ENCODE measurements around the gene KLHL33.
A peak's percentile ranks its signal among the peaks of the same experiment; 100 is the strongest.
"Not testable (repeated sequence)": the region's sequence is repeated elsewhere in the genome, so short reads cannot be mapped to it uniquely, and the experiment has no call there.

KLHL33 gene

DNA sequence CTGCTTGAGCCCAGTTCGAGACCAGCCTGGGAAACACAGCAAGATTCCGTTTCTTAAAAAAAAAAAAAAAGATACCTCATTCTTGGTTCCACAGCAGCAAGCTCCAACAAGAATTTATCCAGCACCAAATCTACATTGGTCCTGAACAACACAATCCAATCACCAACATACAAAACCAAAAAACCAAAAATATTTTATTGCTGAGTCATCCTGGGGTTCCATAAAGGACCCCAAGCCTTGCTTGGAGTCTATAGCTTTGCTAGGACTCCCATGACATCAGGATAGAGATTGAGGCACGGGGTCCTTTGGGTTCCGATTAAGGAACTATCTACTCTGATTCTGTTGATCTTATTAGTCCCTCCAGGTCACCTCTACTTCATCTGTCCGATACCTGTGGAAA lies 10.9 kb upstream of the KLHL33 start:
- no peak for TF ChIP-seq TAF1 (IDR thresholded peaks at IDR 0.05; ENCODE audit: low read depth, low read length)
- TF ChIP-seq POLR2AphosphoS5 (IDR thresholded peaks at IDR 0.05; ENCODE audit: low read depth, low read length), result no peak
- no peak for TF ChIP-seq SPI1 (IDR thresholded peaks at IDR 0.05; ENCODE audit: low read depth, low read length)
- TF ChIP-seq POLR2A (IDR thresholded peaks at IDR 0.05; ENCODE audit: low read depth, low read length), result no peak
- TF ChIP-seq POU2F2 (IDR thresholded peaks at IDR 0.05; ENCODE audit: low read depth, low read length), result no peak
- no peak for TF ChIP-seq PAX5 (IDR thresholded peaks at IDR 0.05; ENCODE audit: insufficient read depth, low read length, severe bottlenecking)
- no peak for FAIRE-seq

DNA sequence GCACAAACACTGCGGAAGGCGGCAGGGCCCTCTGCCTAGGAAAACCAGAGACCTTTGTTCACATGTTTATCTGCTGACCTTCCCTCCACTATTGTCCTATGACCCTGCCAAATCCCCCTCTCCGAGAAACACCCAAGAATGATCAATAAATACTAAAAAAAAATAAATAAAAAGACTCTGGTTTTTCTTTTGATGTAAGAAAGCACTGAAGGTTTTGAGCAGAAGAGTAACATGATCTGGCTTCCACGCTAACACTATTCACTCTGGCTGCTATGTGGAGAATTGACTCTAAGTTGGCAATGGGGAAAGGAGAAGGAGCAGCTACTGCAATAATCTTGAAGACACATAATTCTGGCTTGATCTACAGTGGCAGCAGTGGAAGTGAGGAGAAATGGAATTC lies 7.7 kb upstream of the KLHL33 start:
- FAIRE-seq; DNase-seq (ENCODE audit: insufficient read length, low spot score): not testable (repeated sequence)

More for the DNA sequence above, 10.9 kb upstream of the KLHL33 start:
- DNase-seq (ENCODE audit: insufficient read length, low spot score), result no peak

GRCh38 chr14:20441461-20441860 lies 5.5 kb upstream of the KLHL33 start:
- TF ChIP-seq SPI1 (IDR thresholded peaks at IDR 0.05; ENCODE audit: low read depth, low read length) (no peak), PAX5 (IDR thresholded peaks at IDR 0.05; ENCODE audit: insufficient read depth, low read length, severe bottlenecking) (no peak), TAF1 (IDR thresholded peaks at IDR 0.05; ENCODE audit: low read depth, low read length) (no peak), POLR2AphosphoS5 (IDR thresholded peaks at IDR 0.05; ENCODE audit: low read depth, low read length) (no peak), POLR2A (IDR thresholded peaks at IDR 0.05; ENCODE audit: low read depth, low read length) (no peak), POU2F2 (IDR thresholded peaks at IDR 0.05; ENCODE audit: low read depth, low read length) (no peak)
- FAIRE-seq (no peak), DNase-seq (ENCODE audit: insufficient read length, low spot score) (no peak)

DNA sequence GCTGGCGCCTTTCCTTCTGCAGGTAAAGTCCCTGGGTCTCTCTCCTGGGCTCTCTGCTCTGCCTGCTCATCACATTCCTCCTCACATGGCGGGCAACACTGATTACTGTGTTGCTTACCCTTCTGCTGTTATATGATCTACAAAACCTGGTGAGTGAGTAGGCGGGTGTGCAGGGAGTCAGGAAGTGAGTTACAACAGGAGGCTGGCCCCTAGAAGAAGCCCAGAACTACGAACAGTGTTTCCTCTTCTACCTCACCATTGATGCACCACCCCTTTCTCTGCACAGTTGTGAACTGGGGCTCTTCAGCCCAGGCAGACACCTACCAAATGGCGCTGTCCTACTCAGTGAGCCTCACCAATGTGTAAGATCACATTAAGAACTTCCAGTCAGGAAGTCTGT lies 4.9 kb upstream of the KLHL33 start:
- TF ChIP-seq TAF1 (IDR thresholded peaks at IDR 0.05; ENCODE audit: low read depth, low read length) (no peak), PAX5 (IDR thresholded peaks at IDR 0.05; ENCODE audit: insufficient read depth, low read length, severe bottlenecking) (no peak), SPI1 (IDR thresholded peaks at IDR 0.05; ENCODE audit: low read depth, low read length) (no peak), POLR2A (IDR thresholded peaks at IDR 0.05; ENCODE audit: low read depth, low read length) (no peak), POLR2AphosphoS5 (IDR thresholded peaks at IDR 0.05; ENCODE audit: low read depth, low read length) (no peak)
- FAIRE-seq, result no peak
- no peak for DNase-seq (ENCODE audit: insufficient read length, low spot score)

GRCh38 chr14:20440465-20440864 lies 4.5 kb upstream of the KLHL33 start:
- DNase-seq (ENCODE audit: insufficient read length, low spot score) (no peak), FAIRE-seq (no peak)
- TF ChIP-seq POLR2A (IDR thresholded peaks at IDR 0.05; ENCODE audit: low read depth, low read length) (no peak), SPI1 (IDR thresholded peaks at IDR 0.05; ENCODE audit: low read depth, low read length) (no peak), TAF1 (IDR thresholded peaks at IDR 0.05; ENCODE audit: low read depth, low read length) (no peak)

GRCh38 chr14:20438664-20439063 lies 2.7 kb upstream of the KLHL33 start:
- no peak for DNase-seq (ENCODE audit: insufficient read length, low spot score)
- TF ChIP-seq PAX5 (IDR thresholded peaks at IDR 0.05; ENCODE audit: insufficient read depth, low read length, severe bottlenecking), result no peak
- TF ChIP-seq SPI1 (IDR thresholded peaks at IDR 0.05; ENCODE audit: low read depth, low read length), result peak; percentile 86
- TF ChIP-seq TAF1 (IDR thresholded peaks at IDR 0.05; ENCODE audit: low read depth, low read length), result no peak
- FAIRE-seq, result peak; percentile 56

DNA sequence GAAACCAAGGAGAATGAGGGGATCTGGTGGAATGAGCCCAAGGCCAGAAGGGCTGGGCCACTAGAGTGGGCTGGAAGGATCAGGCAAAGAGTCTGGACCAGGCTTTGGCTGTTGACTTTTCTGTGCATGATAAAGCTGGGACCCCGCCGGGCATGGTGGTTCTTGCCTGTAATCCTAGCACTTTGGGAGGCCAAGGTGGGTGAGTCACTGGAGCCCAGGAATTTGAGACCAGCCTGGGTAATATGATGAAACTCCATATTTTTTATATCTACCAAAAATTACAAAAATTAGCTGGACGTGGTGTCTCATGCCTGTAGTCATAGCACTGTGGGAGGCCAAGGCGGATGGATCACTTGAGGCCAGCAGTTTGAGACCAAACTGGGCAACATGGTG lies 393 bp upstream of the KLHL33 start:
- DNase-seq (ENCODE audit: insufficient read length, low spot score) (no peak), FAIRE-seq (no peak)
- no peak for TF ChIP-seq SPI1 (IDR thresholded peaks at IDR 0.05; ENCODE audit: low read depth, low read length)
- TF ChIP-seq POLR2AphosphoS5 (IDR thresholded peaks at IDR 0.05; ENCODE audit: low read depth, low read length), result no peak
- no peak for TF ChIP-seq PAX5 (IDR thresholded peaks at IDR 0.05; ENCODE audit: insufficient read depth, low read length, severe bottlenecking)
- no peak for TF ChIP-seq POLR2A (IDR thresholded peaks at IDR 0.05; ENCODE audit: low read depth, low read length)
- TF ChIP-seq TAF1 (IDR thresholded peaks at IDR 0.05; ENCODE audit: low read depth, low read length), result no peak
- no peak for TF ChIP-seq POU2F2 (IDR thresholded peaks at IDR 0.05; ENCODE audit: low read depth, low read length)

DNA sequence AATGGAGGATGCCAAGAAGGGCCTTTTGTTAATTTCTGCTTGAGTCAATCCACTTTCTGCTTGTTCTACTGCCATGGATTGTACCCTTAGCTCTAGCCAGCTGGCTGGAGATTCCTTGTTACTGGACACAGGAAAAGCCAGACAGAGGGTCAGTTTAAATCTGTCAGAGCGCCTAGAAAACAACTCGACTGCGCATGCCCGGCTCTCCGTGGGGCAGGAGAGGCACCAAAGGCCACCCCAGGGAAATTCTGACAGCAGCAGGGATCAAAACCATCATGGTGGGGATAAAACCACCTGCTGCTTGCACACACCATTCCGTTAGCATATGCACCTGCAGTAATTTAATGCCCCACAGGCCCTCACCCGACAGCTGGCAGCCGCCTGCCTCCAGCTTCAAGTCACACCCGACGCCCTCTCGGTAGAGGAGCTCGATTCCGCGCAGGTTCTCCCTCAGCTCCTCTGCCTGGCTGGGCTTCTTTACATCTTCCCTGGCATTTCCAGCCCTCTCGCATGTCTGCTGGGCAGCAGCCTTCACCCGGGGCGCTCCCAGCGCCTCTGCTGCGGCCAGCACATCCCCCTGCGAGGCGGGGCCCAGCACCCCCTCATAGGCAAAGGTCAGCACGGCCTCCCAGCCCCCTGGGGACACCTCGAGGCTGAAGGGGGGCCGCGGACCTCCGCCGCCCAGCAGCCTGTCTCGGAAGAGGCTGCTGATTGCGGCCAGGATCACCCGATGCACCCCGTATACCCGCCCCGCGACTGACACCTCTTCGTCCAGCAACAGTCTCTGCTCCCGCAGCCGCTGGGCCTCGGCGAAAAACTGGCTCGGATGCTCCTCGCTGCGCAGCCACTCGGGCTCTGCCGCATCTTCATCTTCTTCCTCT lies 1.0 kb downstream of the KLHL33 start:
- DNase-seq (ENCODE audit: insufficient read length, low spot score) (no peak), FAIRE-seq (no peak)
- no peak for TF ChIP-seq SPI1 (IDR thresholded peaks at IDR 0.05; ENCODE audit: low read depth, low read length)

GRCh38 chr14:20429801-20430669 lies 5.9 kb downstream of the KLHL33 start:
- DNase-seq (ENCODE audit: insufficient read length, low spot score), result no peak
- peak; percentile 51 for FAIRE-seq
- no peak for TF ChIP-seq POLR2AphosphoS5 (IDR thresholded peaks at IDR 0.05; ENCODE audit: low read depth, low read length)
- TF ChIP-seq PAX5 (IDR thresholded peaks at IDR 0.05; ENCODE audit: insufficient read depth, low read length, severe bottlenecking), result no peak
- TF ChIP-seq SPI1 (IDR thresholded peaks at IDR 0.05; ENCODE audit: low read depth, low read length), result no peak
- no peak for TF ChIP-seq POLR2A (IDR thresholded peaks at IDR 0.05; ENCODE audit: low read depth, low read length)
- TF ChIP-seq POU2F2 (IDR thresholded peaks at IDR 0.05; ENCODE audit: low read depth, low read length), result no peak
- no peak for TF ChIP-seq TAF1 (IDR thresholded peaks at IDR 0.05; ENCODE audit: low read depth, low read length)

DNA sequence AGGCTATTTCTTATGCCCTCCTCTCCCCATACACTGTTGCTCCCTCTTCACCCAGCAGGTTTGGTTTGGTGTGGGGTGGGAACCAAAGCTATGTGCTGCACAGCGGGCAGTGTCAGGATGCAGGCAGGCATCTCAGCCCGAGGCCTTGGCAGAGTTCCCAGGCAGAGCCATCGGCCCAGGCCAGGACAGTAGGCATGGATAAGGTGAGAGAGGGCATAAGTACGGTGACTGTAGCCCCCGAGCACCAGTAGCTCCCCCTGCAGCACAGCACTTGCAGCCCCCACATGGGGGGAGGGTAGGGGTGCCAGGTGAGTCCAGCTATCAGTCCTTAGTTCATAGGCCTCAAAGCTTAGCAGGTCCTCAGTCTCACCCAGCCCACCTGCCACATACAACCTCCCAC lies 7.2 kb downstream of the KLHL33 start:
- DNase-seq (ENCODE audit: insufficient read length, low spot score), result no peak
- TF ChIP-seq TAF1 (IDR thresholded peaks at IDR 0.05; ENCODE audit: low read depth, low read length), result no peak
- TF ChIP-seq PAX5 (IDR thresholded peaks at IDR 0.05; ENCODE audit: insufficient read depth, low read length, severe bottlenecking), result no peak
- no peak for TF ChIP-seq SPI1 (IDR thresholded peaks at IDR 0.05; ENCODE audit: low read depth, low read length)
- no peak for TF ChIP-seq POLR2A (IDR thresholded peaks at IDR 0.05; ENCODE audit: low read depth, low read length)
- TF ChIP-seq POU2F2 (IDR thresholded peaks at IDR 0.05; ENCODE audit: low read depth, low read length), result no peak
- TF ChIP-seq POLR2AphosphoS5 (IDR thresholded peaks at IDR 0.05; ENCODE audit: low read depth, low read length), result no peak
- FAIRE-seq, result peak; percentile 50

Measured in GM12891 (cell line).